ENCODE data around the gene MRRF.

Gene MRRF

DNA sequence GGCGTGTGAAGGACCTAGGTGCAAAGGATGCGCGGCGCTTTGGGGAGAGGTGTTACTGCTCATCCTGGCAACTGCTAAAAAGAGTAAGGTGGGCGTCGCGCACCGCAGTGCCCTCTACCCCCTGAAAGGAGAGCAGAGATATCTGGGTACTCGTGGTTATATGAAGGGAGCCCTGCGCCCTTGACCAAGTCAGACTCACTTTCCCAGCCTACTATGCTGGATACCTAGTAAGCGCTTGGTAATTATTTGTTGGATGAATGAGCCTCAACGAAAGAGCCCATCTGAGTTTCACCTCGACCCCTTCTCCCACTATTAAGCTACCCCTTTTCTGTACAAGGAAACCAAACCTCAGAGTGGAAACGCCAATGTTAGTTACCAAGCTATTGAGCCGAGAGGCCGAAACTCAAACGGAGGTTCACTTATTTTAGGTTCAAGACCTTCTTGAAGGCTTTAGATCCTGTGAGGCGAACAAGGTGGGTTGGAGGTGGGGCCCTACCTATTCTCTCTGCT lies 44.0 kb upstream of the MRRF start:
- no peak overlapping the region for H2AFZ ChIP-seq (ENCODE audit: insufficient read depth, low read length, poor library complexity)
- no peak overlapping the region for H2AK5ac ChIP-seq (ENCODE audit: low read length)
- H4K8ac ChIP-seq (ENCODE audit: low read depth, low read length): no peak overlapping the region
- H3K14ac ChIP-seq (ENCODE audit: low read length): no peak overlapping the region
- no peak overlapping the region for H2BK5ac ChIP-seq (ENCODE audit: low read depth, low read length, poor library complexity)
- no peak overlapping the region for H3K9ac ChIP-seq (ENCODE audit: low read length)
- no peaks in the 10 kb centered on the region for H3K79me1 ChIP-seq (ENCODE audit: low read length)
- WGBS (ENCODE audit: extremely low coverage, insufficient coverage, insufficient read length): no CpG with 5 or more reads among the region's 18 CpGs
- peaks cover 2 to 6% of the 10 kb centered on the region in 2 experiments for H3K4me1 ChIP-seq (ENCODE audit: control insufficient read depth in 1 of 2, insufficient read depth in 2 of 2, low read length in 2 of 2)
- no peak for DNase-seq
- no peak overlapping the region for H3K18ac ChIP-seq (ENCODE audit: low read length)
- no peak overlapping the region for H2BK12ac ChIP-seq (ENCODE audit: low read length)
- no peak overlapping the region for H3K4ac ChIP-seq (ENCODE audit: low read depth, low read length)
- H3K27ac ChIP-seq (ENCODE audit: low read depth, low read length): no peak overlapping the region
- no peak overlapping the region for H4K12ac ChIP-seq (ENCODE audit: low read depth, low read length)
- H3K4me2 ChIP-seq (ENCODE audit: low read length): no peak overlapping the region
- H3K79me2 ChIP-seq (ENCODE audit: control insufficient read depth, insufficient read depth, low read length, poor library complexity): no peaks in the 10 kb centered on the region
- no peak overlapping the region for H4K91ac ChIP-seq (ENCODE audit: low read depth, low read length)
- H3K23ac ChIP-seq (ENCODE audit: low read length): no peak overlapping the region
- no peak overlapping the region for H3K4me3 ChIP-seq (ENCODE audit: low read depth, low read length)
- H3K9me3 ChIP-seq (ENCODE audit: insufficient read depth, low read depth, low read length): peaks cover 16% of the 10 kb centered on the region
- H2BK120ac ChIP-seq (ENCODE audit: insufficient read depth, low read length, poor library complexity): no peak overlapping the region
- H3K27me3 ChIP-seq (ENCODE audit: insufficient read depth, low read length): peaks cover 95% of the 10 kb centered on the region
- H3K36me3 ChIP-seq (ENCODE audit: control insufficient read depth in 1 of 2, insufficient read depth in 2 of 2, low read length in 2 of 2): no peaks in the 10 kb centered on the region

DNA sequence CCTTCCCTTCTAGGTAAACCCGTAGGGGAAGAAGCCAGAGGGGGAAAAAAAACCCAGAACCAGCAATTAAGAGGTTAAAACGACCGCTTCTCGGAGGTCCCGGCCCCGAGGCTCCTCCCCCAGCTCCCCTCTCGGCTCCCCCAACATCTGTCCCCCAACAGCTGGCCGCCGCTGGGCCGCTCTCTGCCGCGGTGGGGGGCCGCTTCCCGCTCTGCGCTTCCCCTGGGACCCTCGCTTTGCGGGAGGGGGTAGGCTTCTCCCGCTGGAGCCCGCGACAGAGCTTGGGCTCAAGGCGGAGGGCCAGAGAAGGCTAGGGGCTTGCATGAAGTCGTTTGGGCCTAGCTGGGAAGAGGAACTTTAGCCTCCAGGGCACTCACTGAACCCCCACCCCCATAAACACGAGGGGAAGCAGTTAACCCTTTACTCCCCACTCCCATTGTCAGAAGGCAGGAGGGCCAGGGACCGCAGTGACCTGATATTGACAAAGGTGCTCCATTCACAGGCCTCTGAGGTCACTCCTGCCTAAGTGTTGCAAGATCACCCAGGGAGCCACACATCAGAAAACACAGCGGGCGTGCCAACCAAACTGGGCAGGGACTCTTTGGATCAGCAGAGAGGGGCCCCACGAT lies 43.4 kb upstream of the MRRF start:
- no peak overlapping the region for H3K27ac ChIP-seq (ENCODE audit: low read depth, low read length)

GRCh38 chr9:122222791-122223190 lies 41.9 kb upstream of the MRRF start:
- Histone ChIP-seq H3K36me3 (ENCODE audit: control insufficient read depth in 1 of 2, insufficient read depth in 2 of 2, low read length in 2 of 2) (no peaks in the 10 kb centered on the region), H3K4me3 (ENCODE audit: low read depth, low read length) (no peak overlapping the region), H3K18ac (ENCODE audit: low read length) (no peak overlapping the region), H4K12ac (ENCODE audit: low read depth, low read length) (no peak overlapping the region), H3K14ac (ENCODE audit: low read length) (no peak overlapping the region), H3K79me2 (ENCODE audit: control insufficient read depth, insufficient read depth, low read length, poor library complexity) (no peaks in the 10 kb centered on the region), H2BK12ac (ENCODE audit: low read length) (no peak overlapping the region), H3K27me3 (ENCODE audit: insufficient read depth, low read length) (peaks cover 95% of the 10 kb centered on the region), H3K4me1 (ENCODE audit: control insufficient read depth in 1 of 2, insufficient read depth in 2 of 2, low read length in 2 of 2) (peaks cover 6% of the 10 kb centered on the region in 2 experiments), H3K4ac (ENCODE audit: low read depth, low read length) (no peak overlapping the region), H4K8ac (ENCODE audit: low read depth, low read length) (no peak overlapping the region), H4K91ac (ENCODE audit: low read depth, low read length) (no peak overlapping the region), H2BK120ac (ENCODE audit: insufficient read depth, low read length, poor library complexity) (no peak overlapping the region), H2AFZ (ENCODE audit: insufficient read depth, low read length, poor library complexity) (no peak overlapping the region), H3K9ac (ENCODE audit: low read length) (no peak overlapping the region), H3K4me2 (ENCODE audit: low read length) (no peak overlapping the region), H2BK5ac (ENCODE audit: low read depth, low read length, poor library complexity) (no peak overlapping the region), H3K9me3 (ENCODE audit: insufficient read depth, low read depth, low read length) (peaks cover 15% of the 10 kb centered on the region), H2AK5ac (ENCODE audit: low read length) (no peak overlapping the region), H3K27ac (ENCODE audit: low read depth, low read length) (no peak overlapping the region), H3K79me1 (ENCODE audit: low read length) (no peaks in the 10 kb centered on the region), H3K23ac (ENCODE audit: low read length) (no peak overlapping the region)
- no CpG with 5 or more reads among the region's 5 CpGs for WGBS (ENCODE audit: extremely low coverage, insufficient coverage, insufficient read length)
- no peak for DNase-seq

More for the DNA sequence above, 43.4 kb upstream of the MRRF start:
- no peak overlapping the region for H2BK12ac ChIP-seq (ENCODE audit: low read length)
- no peak overlapping the region for H3K4me2 ChIP-seq (ENCODE audit: low read length)
- H4K12ac ChIP-seq (ENCODE audit: low read depth, low read length): no peak overlapping the region
- H2BK120ac ChIP-seq (ENCODE audit: insufficient read depth, low read length, poor library complexity): no peak overlapping the region
- H2BK5ac ChIP-seq (ENCODE audit: low read depth, low read length, poor library complexity): no peak overlapping the region
- H2AFZ ChIP-seq (ENCODE audit: insufficient read depth, low read length, poor library complexity): no peak overlapping the region
- no peak overlapping the region for H2AK5ac ChIP-seq (ENCODE audit: low read length)
- H4K8ac ChIP-seq (ENCODE audit: low read depth, low read length): no peak overlapping the region
- peaks cover 6% of the 10 kb centered on the region in 2 experiments for H3K4me1 ChIP-seq (ENCODE audit: control insufficient read depth in 1 of 2, insufficient read depth in 2 of 2, low read length in 2 of 2)
- no peak overlapping the region for H4K91ac ChIP-seq (ENCODE audit: low read depth, low read length)
- WGBS (ENCODE audit: extremely low coverage, insufficient coverage, insufficient read length): no CpG with 5 or more reads among the region's 27 CpGs
- H3K79me2 ChIP-seq (ENCODE audit: control insufficient read depth, insufficient read depth, low read length, poor library complexity): no peaks in the 10 kb centered on the region
- H3K27me3 ChIP-seq (ENCODE audit: insufficient read depth, low read length): peaks cover 95% of the 10 kb centered on the region
- DNase-seq: no peak
- peaks cover 16% of the 10 kb centered on the region for H3K9me3 ChIP-seq (ENCODE audit: insufficient read depth, low read depth, low read length)
- no peak overlapping the region for H3K4ac ChIP-seq (ENCODE audit: low read depth, low read length)
- no peak overlapping the region for H3K18ac ChIP-seq (ENCODE audit: low read length)
- no peak overlapping the region for H3K9ac ChIP-seq (ENCODE audit: low read length)
- no peak overlapping the region for H3K23ac ChIP-seq (ENCODE audit: low read length)
- no peak overlapping the region for H3K4me3 ChIP-seq (ENCODE audit: low read depth, low read length)
- H3K14ac ChIP-seq (ENCODE audit: low read length): no peak overlapping the region
- H3K36me3 ChIP-seq (ENCODE audit: control insufficient read depth in 1 of 2, insufficient read depth in 2 of 2, low read length in 2 of 2): no peaks in the 10 kb centered on the region
- no peaks in the 10 kb centered on the region for H3K79me1 ChIP-seq (ENCODE audit: low read length)

DNA sequence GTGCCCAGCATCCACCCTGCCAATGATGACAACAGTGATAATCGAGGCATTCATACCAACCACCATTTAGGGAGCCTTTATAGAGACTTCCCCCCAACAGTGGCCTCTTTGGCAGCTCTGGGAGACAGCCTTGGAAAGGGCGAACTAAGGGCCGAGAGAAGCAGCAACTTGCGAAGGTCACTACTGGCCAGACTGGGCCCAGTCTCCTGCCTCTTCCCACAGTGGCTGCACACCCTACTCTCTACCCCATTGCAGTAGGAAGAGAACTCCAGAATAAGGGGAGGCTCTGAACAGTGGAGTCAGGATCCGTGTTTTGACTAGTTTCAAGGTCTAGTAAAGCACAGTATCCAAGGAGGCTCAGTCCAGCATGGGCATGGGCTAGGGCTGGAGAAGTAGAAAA lies 41.2 kb upstream of the MRRF start:
- no peak overlapping the region for H4K8ac ChIP-seq (ENCODE audit: low read depth, low read length)
- no peak overlapping the region for H4K12ac ChIP-seq (ENCODE audit: low read depth, low read length)
- no peak overlapping the region for H3K4me3 ChIP-seq (ENCODE audit: low read depth, low read length)
- H3K27ac ChIP-seq (ENCODE audit: low read depth, low read length): no peak overlapping the region
- peaks cover 12% of the 10 kb centered on the region for H3K9me3 ChIP-seq (ENCODE audit: insufficient read depth, low read depth, low read length)
- H3K36me3 ChIP-seq (ENCODE audit: control insufficient read depth in 1 of 2, insufficient read depth in 2 of 2, low read length in 2 of 2): no peaks in the 10 kb centered on the region
- H2BK12ac ChIP-seq (ENCODE audit: low read length): no peak overlapping the region
- H2BK120ac ChIP-seq (ENCODE audit: insufficient read depth, low read length, poor library complexity): no peak overlapping the region
- H3K4ac ChIP-seq (ENCODE audit: low read depth, low read length): no peak overlapping the region
- H4K91ac ChIP-seq (ENCODE audit: low read depth, low read length): no peak overlapping the region
- no peak overlapping the region for H3K23ac ChIP-seq (ENCODE audit: low read length)
- peaks cover 93% of the 10 kb centered on the region for H3K27me3 ChIP-seq (ENCODE audit: insufficient read depth, low read length)
- no peak for DNase-seq
- no peak overlapping the region for H2AFZ ChIP-seq (ENCODE audit: insufficient read depth, low read length, poor library complexity)
- no peak overlapping the region for H3K14ac ChIP-seq (ENCODE audit: low read length)
- no peak overlapping the region for H2AK5ac ChIP-seq (ENCODE audit: low read length)
- peaks cover 8% of the 10 kb centered on the region in 2 experiments for H3K4me1 ChIP-seq (ENCODE audit: control insufficient read depth in 1 of 2, insufficient read depth in 2 of 2, low read length in 2 of 2)
- H2BK5ac ChIP-seq (ENCODE audit: low read depth, low read length, poor library complexity): no peak overlapping the region
- no peak overlapping the region for H3K9ac ChIP-seq (ENCODE audit: low read length)
- no peak overlapping the region for H3K4me2 ChIP-seq (ENCODE audit: low read length)
- H3K79me1 ChIP-seq (ENCODE audit: low read length): no peaks in the 10 kb centered on the region
- H3K18ac ChIP-seq (ENCODE audit: low read length): no peak overlapping the region
- WGBS (ENCODE audit: extremely low coverage, insufficient coverage, insufficient read length): no CpG with 5 or more reads among the region's 5 CpGs
- no peaks in the 10 kb centered on the region for H3K79me2 ChIP-seq (ENCODE audit: control insufficient read depth, insufficient read depth, low read length, poor library complexity)

All from trophoblast cell (in vitro differentiated cells and primary cell).